Spleen (tissue), 11 donors: Measurements from ENCODE around the gene NYNRIN. TPM values are rescaled to one million over a fixed set of nuclear protein-coding genes. Genes with fewer than 3 reads are reported as not detected.

Source experiments
- DNase-seq: peaks from one replicate; pipeline ENCODE4 v3.0.0-alpha.2; 2020
- H3K27ac ChIP-seq, 8 donors: fragments of 200-600 bp; sonication (generic) in 7 of 8; 1 replicate in 4 of 8; 2 replicates in 4 of 8; pipeline versions ENCODE4 v1.5.0 to v1.8.0; 2016 to 2021; ENCODE audit warnings: inconsistent platforms in 4 of 8, mild to moderate bottlenecking in 4 of 8, moderate library complexity in 1 of 8
- H3K27me3 ChIP-seq, 7 donors: fragments of 200-600 bp; sonication (generic) in 6 of 7; replicated peaks in 1 of 7; 1 replicate in 4 of 7; 2 replicates in 3 of 7; pipeline versions ENCODE4 v1.5.0 to v1.8.0; 2016 to 2021; ENCODE audit warnings: inconsistent platforms in 3 of 7, mild to moderate bottlenecking in 1 of 7
- H3K36me3 ChIP-seq, 6 donors: fragments of 200-600 bp; sonication (generic) in 5 of 6; 1 replicate in 4 of 6; 2 replicates in 2 of 6; pipeline versions ENCODE4 v1.5.0 to v1.8.0; 2016 to 2021; ENCODE audit warnings: inconsistent platforms in 2 of 6
- H3K4me1 ChIP-seq, 6 donors: fragments of 200-600 bp; sonication (generic) in 5 of 6; 1 replicate in 3 of 6; 2 replicates in 3 of 6; pipeline versions ENCODE4 v1.5.0 to v1.8.0; 2016 to 2021; ENCODE audit warnings: inconsistent platforms in 3 of 6
- H3K4me3 ChIP-seq, 8 donors: fragments of 200-600 bp; sonication (generic) in 7 of 8; 1 replicate in 4 of 8; 2 replicates in 4 of 8; pipeline versions ENCODE4 v1.5.0 to v1.8.0; 2016 to 2021; ENCODE audit warnings: inconsistent platforms in 4 of 8, mild to moderate bottlenecking in 4 of 8, moderate library complexity in 2 of 8
- H3K9me3 ChIP-seq, 8 donors: fragments of 200-600 bp; sonication (generic) in 7 of 8; 1 replicate in 4 of 8; 2 replicates in 4 of 8; pipeline versions ENCODE4 v1.5.0 to v1.8.0; 2016 to 2021; ENCODE audit warnings: inconsistent platforms in 4 of 8
- POLR2A ChIP-seq, 3 donors: fragments of 450-650 bp; IDR thresholded peaks; one replicate each; pipeline ENCODE4 v1.5.1; 2017; ENCODE audit warnings: antibody characterized with exemption in 3 of 3, mild to moderate bottlenecking in 1 of 3
- POLR2AphosphoS5 ChIP-seq, 3 donors: sonication (generic); formaldehyde crosslinking; IDR thresholded peaks; one replicate each; pipeline ENCODE4 v1.5.1; 2017; ENCODE audit warnings: antibody characterized with exemption in 3 of 3
- WGBS, 5 donors: extraction: QIAGEN DNeasy Blood & Tissue Kit in 3 of 5; methylation state at CpG; one replicate each; pipeline versions ENCODE4 v1.1.5 to v1.1.7; 2013 to 2018; 5-methylcytosine and 5-hydroxymethylcytosine counted together
- intact Hi-C: fragments of 100-400 bp; cut with DNase I; formaldehyde crosslinking; loops from one replicate; pipeline ENCODE4 v1.15.0; 2023; ENCODE audit warnings: low total_unique reads
- polyA plus RNA-seq, 3 donors: library from polyadenylated mRNA; stranded (reverse); fragments of 200-250 nt; gene quantifications; one replicate each; pipeline ENCODE4 v1.2.1, GENCODE V29; 2013
- total RNA-seq, 7 donors: library from RNA; depleted of rRNA in 3 of 7; stranded (reverse); fragments of >200 nt in 3 of 7; fragmentation: NEBNext Ultra II Directional in 4 of 7; extraction: Animal tissue kit (Norgen Biotek cat#: 25700) in 4 of 7; gene quantifications; one replicate each; pipeline versions ENCODE4 v1.1.0 to v1.2.1, GENCODE V29; 2016 to 2021
- TF ChIP-seq, protein P1 (sequence below), 11 experiments: fragments of 200-600 bp in 7 of 11; fragments of 450-650 bp in 4 of 11; sonication (generic) in 4 of 11; IDR thresholded peaks in 8 of 11; conservative IDR thresholded peaks in 3 of 11; 1 replicate in 7 of 11; 2 replicates in 4 of 11; pipeline versions ENCODE4 v1.4.0 to v1.8.0; 2016 to 2021; ENCODE audit warnings: antibody characterized with exemption in 11 of 11, inconsistent platforms in 4 of 11, mild to moderate bottlenecking in 1 of 11
- donor health status: healthy with polysubstance abuse.
- donor health status: DM: no; HTN: no; CAD: no; lungs with moderate emphysema.
- donor health status: DM: no; HTN: no; CAD: no.
- donor health status: Bipolar disorder and iron deficiency.
- donor health status: healthy.
- donor health status: DM: no; HTN: no; CAD: no.
- donor health status: DM: yes; HTN: yes; CAD: no.

The NYNRIN gene
- total and polyA plus RNA-seq, 10 donors, result 0.87 to 18.0 (median 10.5) TPM

DNA sequence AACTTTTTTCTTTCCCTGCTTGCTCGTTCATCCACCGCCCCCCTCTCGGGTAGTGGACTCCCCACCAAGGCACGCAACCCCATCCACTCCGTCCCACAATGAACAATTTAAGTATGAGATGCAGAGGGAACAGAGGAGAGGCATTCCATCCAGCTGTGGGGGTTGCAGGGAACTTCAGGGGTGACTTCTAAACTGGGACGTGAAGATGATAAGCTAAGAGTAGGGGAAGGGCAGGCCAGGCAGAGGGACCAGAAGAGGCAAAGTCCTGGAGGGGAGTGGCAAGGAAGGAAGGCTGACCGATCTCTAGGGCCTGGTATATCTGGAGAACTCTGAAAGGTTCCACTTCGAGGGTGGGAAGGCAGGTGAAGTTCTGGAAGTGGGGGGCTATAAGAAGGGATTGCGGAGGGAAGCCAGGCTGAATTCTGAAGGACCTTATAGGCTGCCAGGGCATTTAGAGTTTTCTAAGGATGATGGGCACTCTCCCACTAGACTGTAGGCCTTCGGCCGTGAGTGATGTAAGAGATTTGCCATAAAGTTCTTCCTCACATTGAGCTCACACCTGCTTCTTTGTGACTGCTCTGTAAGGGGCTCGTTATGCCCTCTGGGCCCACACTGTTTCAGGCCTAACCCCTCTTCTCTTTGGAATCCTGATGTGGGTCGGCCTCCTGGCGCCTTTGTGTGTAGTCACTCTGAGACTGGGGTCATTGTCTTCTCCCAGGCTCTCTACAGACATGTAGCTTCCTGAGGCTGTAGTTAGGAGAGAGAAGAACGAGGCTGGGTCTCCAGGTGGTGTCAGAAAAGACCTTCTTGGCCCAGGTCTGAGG is 18.7 kb upstream of the NYNRIN start:
- Histone ChIP-seq H3K9me3 (no peaks in the 10 kb centered on the region), H3K4me3 (no peak overlapping the region), H3K27ac (no peak overlapping the region), H3K27me3 (peaks cover 0 to 10% (median 0%) of the 10 kb centered on the region in 7 donors), H3K4me1 (no peaks in the 10 kb centered on the region), H3K36me3 (no peaks in the 10 kb centered on the region)
- WGBS, 5 donors, result 79 to 85% (median 84%) methylated on average over 15 of the region's 15 CpGs
- no peak for TF ChIP-seq POLR2AphosphoS5 (IDR thresholded peaks at IDR 0.05)
- TF ChIP-seq, protein P1, sequence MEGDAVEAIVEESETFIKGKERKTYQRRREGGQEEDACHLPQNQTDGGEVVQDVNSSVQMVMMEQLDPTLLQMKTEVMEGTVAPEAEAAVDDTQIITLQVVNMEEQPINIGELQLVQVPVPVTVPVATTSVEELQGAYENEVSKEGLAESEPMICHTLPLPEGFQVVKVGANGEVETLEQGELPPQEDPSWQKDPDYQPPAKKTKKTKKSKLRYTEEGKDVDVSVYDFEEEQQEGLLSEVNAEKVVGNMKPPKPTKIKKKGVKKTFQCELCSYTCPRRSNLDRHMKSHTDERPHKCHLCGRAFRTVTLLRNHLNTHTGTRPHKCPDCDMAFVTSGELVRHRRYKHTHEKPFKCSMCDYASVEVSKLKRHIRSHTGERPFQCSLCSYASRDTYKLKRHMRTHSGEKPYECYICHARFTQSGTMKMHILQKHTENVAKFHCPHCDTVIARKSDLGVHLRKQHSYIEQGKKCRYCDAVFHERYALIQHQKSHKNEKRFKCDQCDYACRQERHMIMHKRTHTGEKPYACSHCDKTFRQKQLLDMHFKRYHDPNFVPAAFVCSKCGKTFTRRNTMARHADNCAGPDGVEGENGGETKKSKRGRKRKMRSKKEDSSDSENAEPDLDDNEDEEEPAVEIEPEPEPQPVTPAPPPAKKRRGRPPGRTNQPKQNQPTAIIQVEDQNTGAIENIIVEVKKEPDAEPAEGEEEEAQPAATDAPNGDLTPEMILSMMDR (IDR thresholded peaks at IDR 0.05 in 8 of 11, conservative IDR thresholded peaks at IDR 0.05 in 3 of 11), result no peak
- TF ChIP-seq POLR2A (IDR thresholded peaks at IDR 0.05), result no peak
- intact Hi-C loops, result no loop called here
- DNase-seq, result no peak

DNA sequence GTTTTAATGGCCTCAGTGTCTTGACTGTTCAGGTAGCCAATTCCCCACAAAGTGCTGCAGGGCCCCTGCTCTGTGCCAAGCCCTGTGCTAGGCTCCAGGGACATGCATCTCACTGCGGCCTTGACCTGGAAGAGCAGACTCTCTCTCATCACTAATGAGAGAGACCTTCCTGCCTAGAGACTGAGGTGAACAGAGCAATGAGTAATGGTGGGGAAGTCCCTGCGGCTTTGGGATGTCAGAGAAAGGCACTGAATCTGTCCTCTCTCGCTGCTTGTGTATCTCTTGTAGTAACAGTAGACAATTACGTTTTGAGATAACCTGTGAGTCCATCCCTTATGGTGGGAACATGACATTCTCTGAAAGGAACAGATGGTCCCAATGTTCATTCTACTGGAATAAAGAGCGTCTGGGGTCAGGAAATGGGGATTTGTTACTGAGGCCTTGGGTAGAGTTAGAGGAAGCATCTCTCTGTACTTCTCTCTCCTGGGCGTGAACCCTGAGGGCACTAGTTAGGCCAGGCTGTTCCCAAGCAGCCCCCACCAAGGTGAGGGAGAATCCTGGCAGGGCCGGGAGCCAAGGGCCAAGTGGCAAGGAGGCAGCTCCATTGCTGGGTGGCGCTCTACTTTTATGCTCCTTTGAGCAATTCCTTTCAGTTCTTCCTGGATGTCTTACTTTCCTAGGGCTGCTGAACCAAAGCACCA is 17.3 kb upstream of the NYNRIN start:
- H3K4me1 ChIP-seq, result no peaks in the 10 kb centered on the region
- no peaks in the 10 kb centered on the region for H3K9me3 ChIP-seq
- H3K36me3 ChIP-seq, result no peaks in the 10 kb centered on the region
- DNase-seq, result no peak
- intact Hi-C loops, result no loop called here
- no peak overlapping the region for H3K4me3 ChIP-seq
- H3K27me3 ChIP-seq, result peaks cover 0 to 4% (median 0%) of the 10 kb centered on the region in 7 donors
- no peak overlapping the region for H3K27ac ChIP-seq
- TF ChIP-seq POLR2AphosphoS5 (IDR thresholded peaks at IDR 0.05) (no peak), POLR2A (IDR thresholded peaks at IDR 0.05) (no peak)
- TF ChIP-seq, protein P1 (IDR thresholded peaks at IDR 0.05 in 8 of 11, conservative IDR thresholded peaks at IDR 0.05 in 3 of 11), result no peak
- 63 to 86% (median 81%) methylated on average over 7 to 8 of the region's 8 CpGs for WGBS, 5 donors

DNA sequence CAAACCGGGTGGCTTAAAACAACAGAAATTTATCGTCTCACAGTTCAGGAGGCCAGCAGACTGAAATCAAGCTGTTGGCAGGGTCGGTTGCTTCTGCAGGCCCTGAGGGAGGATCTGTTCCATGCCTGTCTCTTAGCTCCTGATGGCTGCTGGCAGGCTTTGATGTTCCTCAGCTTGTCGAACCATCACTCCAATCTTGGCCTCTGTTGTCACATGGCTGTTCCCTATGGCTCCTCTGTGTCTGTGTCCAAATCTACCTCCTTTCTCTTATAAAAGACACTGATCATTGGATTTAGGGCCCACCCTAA is 16.8 kb upstream of the NYNRIN start:
- Histone ChIP-seq H3K4me1 (no peaks in the 10 kb centered on the region), H3K9me3 (no peaks in the 10 kb centered on the region), H3K27me3 (no peaks in the 10 kb centered on the region), H3K4me3 (no peak overlapping the region), H3K36me3 (no peaks in the 10 kb centered on the region), H3K27ac (no peak overlapping the region)
- DNase-seq, result no peak
- intact Hi-C loops, result no loop called here
- 67 to 94% (median 85%) methylated on average over 4 of the region's 4 CpGs for WGBS, 5 donors
- no peak for TF ChIP-seq POLR2AphosphoS5 (IDR thresholded peaks at IDR 0.05)

DNA sequence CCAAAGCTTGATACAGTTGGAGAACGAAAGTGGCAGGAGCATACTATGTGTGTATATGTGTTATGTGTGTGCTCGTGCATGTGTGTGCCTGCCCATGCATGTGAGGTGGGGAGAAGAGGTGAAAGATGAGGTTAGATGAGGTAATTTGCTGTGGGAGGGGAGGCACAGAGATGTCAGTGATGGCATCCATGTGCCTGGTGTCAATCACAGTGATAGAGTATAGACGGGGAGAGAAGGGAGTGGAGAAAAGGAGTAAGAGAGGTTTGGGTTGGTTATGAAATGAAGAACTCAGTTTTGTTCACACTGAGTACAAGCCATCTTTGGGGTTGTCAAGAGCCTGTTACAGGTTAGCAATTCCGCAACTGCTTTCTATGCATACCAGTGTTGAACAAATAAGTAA is 14.6 kb upstream of the NYNRIN start:
- 86 to 91% (median 89%) methylated on average over 4 of the region's 4 CpGs for WGBS, 5 donors

More for the DNA sequence above, 14.6 kb upstream of the NYNRIN start:
- Histone ChIP-seq H3K27ac (no peak overlapping the region), H3K4me3 (no peak overlapping the region), H3K36me3 (no peaks in the 10 kb centered on the region), H3K27me3 (no peaks in the 10 kb centered on the region), H3K9me3 (no peaks in the 10 kb centered on the region), H3K4me1 (no peaks in the 10 kb centered on the region)
- intact Hi-C loops, result no loop called here
- DNase-seq, result no peak
- TF ChIP-seq POLR2AphosphoS5 (IDR thresholded peaks at IDR 0.05) (no peak), POLR2A (IDR thresholded peaks at IDR 0.05) (no peak)
- TF ChIP-seq, protein P1 (IDR thresholded peaks at IDR 0.05 in 8 of 11, conservative IDR thresholded peaks at IDR 0.05 in 3 of 11), result no peak
